IMR-90 (cell line): ENCODE results near the gene ITGA5. TPM values are rescaled to one million over a fixed set of nuclear protein-coding genes. Genes with fewer than 3 reads are reported as not detected.

Source experiments
- ATAC-seq: fragments of 200-7000 bp; cut with Tn5 transposase; 2 replicates; pipeline ENCODE4 v1.9.1; 2020; ENCODE audit warnings: low read depth, mild to moderate bottlenecking, moderate library complexity
- BruUV-seq: library from RNA; stranded (reverse); fragments of 400-500 nt; replicated peaks from 2 replicates; lab custom pipeline; 2021; lab: Mats Ljungman, UMichigan
- CTCF ChIA-PET: fragments of 300-600 bp; formaldehyde crosslinking; extraction: SDS; loops from one replicate; lab custom pipeline; 2021; ENCODE audit warnings: antibody characterized with exemption; lab: Yijun Ruan, JAX
- POLR2A ChIA-PET: fragments of 300-600 bp; sonication (Branson Sonifier 250); formaldehyde crosslinking; loops from one replicate; lab custom pipeline; 2022; ENCODE audit warnings: antibody characterized with exemption; ENCODE audit not compliant: unreplicated experiment; lab: Charles Lee
- DNase-seq: peaks from one replicate; pipeline ENCODE4 v3.0.0; 2013
- H2AFZ ChIP-seq: replicated peaks from 2 replicates; pipeline ENCODE3; 2013; ENCODE audit warnings: low read length, mild to moderate bottlenecking; ENCODE audit not compliant: poor library complexity
- H2AK5ac ChIP-seq: 2 replicates; pipeline ENCODE4 v1.6.1; 2013; ENCODE audit warnings: low read depth, low read length, inconsistent platforms
- H2AK9ac ChIP-seq: replicated peaks from 2 replicates; pipeline ENCODE3; 2013; ENCODE audit warnings: mild to moderate bottlenecking, low read depth, low read length, moderate library complexity; ENCODE audit not compliant: poor library complexity
- H2BK120ac ChIP-seq: 2 replicates; pipeline ENCODE4 v1.6.1; 2013; ENCODE audit warnings: low read depth, low read length, inconsistent platforms
- H2BK15ac ChIP-seq: 3 replicates; pipeline ENCODE4 v1.6.1; 2013; ENCODE audit warnings: low read depth, low read length, inconsistent platforms
- H2BK20ac ChIP-seq: 2 replicates; pipeline ENCODE4 v1.6.1; 2013; ENCODE audit warnings: low read depth, mild to moderate bottlenecking, inconsistent platforms, low read length, moderate library complexity
- H2BK5ac ChIP-seq: 2 replicates; pipeline ENCODE4 v1.6.1; 2013; ENCODE audit warnings: mild to moderate bottlenecking, low read depth, low read length, inconsistent platforms; ENCODE audit not compliant: poor library complexity, severe bottlenecking
- H3K14ac ChIP-seq: replicated peaks from 2 replicates; pipeline ENCODE4 v1.6.1; 2013; ENCODE audit warnings: low read depth, low read length, inconsistent platforms
- H3K18ac ChIP-seq: 2 replicates; pipeline ENCODE4 v1.6.1; 2013; ENCODE audit warnings: low read depth, low read length, control low read depth
- H3K23ac ChIP-seq: 2 replicates; pipeline ENCODE4 v1.6.1; 2013; ENCODE audit warnings: low read depth, low read length, inconsistent platforms
- H3K27ac ChIP-seq: 2 replicates; pipeline ENCODE4 v1.5.1; 2013; ENCODE audit warnings: mild to moderate bottlenecking, control low read depth, low read length; ENCODE audit not compliant: insufficient read depth
- H3K27me3 ChIP-seq: 2 replicates; pipeline ENCODE4 v1.6.1; 2013; ENCODE audit warnings: low read length; ENCODE audit not compliant: control insufficient read depth, insufficient read depth
- H3K36me3 ChIP-seq: 2 replicates; pipeline ENCODE4 v1.6.1; 2013; ENCODE audit warnings: low read length, mixed read lengths; ENCODE audit not compliant: control insufficient read depth, insufficient read depth
- H3K4ac ChIP-seq: 2 replicates; pipeline ENCODE4 v1.6.1; 2013; ENCODE audit warnings: low read depth, low read length, inconsistent platforms
- H3K4me1 ChIP-seq: 2 replicates; pipeline ENCODE4 v1.6.1; 2013; ENCODE audit warnings: low read length, mixed read lengths; ENCODE audit not compliant: control insufficient read depth, insufficient read depth
- H3K4me2 ChIP-seq: 2 replicates; pipeline ENCODE4 v1.6.1; 2013; ENCODE audit warnings: low read depth, mild to moderate bottlenecking, control low read depth, low read length, moderate library complexity
- H3K4me3 ChIP-seq: 2 replicates; pipeline ENCODE4 v1.5.1; 2013; ENCODE audit warnings: low read depth, mild to moderate bottlenecking, control low read depth, low read length, moderate library complexity; ENCODE audit not compliant: insufficient read depth
- H3K56ac ChIP-seq: 2 replicates; pipeline ENCODE4 v1.6.1; 2013; ENCODE audit warnings: low read length, inconsistent platforms; ENCODE audit not compliant: insufficient read depth; ENCODE audit errors: extremely low read depth
- H3K79me1 ChIP-seq, 2 experiments: 2 replicates each; pipeline ENCODE4 v1.6.1; 2013; ENCODE audit warnings: low read length in 2 of 2, inconsistent platforms in 1 of 2, low read depth in 1 of 2
- H3K9ac ChIP-seq: 2 replicates; pipeline ENCODE4 v1.6.1; 2013; ENCODE audit warnings: low read depth, low read length, control low read depth
- H3K9me1 ChIP-seq: 2 replicates; pipeline ENCODE4 v1.6.1; 2013; ENCODE audit warnings: low read length, inconsistent platforms; ENCODE audit not compliant: insufficient read depth
- H3K9me3 ChIP-seq: 2 replicates; pipeline ENCODE4 v1.6.1; 2013; ENCODE audit warnings: low read length; ENCODE audit not compliant: control insufficient read depth, insufficient read depth
- H4K20me1 ChIP-seq: 2 replicates; pipeline ENCODE4 v1.6.1; 2013; ENCODE audit warnings: low read length, inconsistent platforms; ENCODE audit not compliant: insufficient read depth
- H4K5ac ChIP-seq: 2 replicates; pipeline ENCODE4 v1.6.1; 2013; ENCODE audit warnings: mild to moderate bottlenecking, low read depth, low read length, control low read depth
- H4K8ac ChIP-seq, 2 experiments: 2 replicates each; pipeline ENCODE4 v1.6.1; 2013; ENCODE audit warnings: low read depth in 2 of 2, low read length in 2 of 2, control low read depth in 1 of 2, inconsistent platforms in 1 of 2
- H4K91ac ChIP-seq: 2 replicates; pipeline ENCODE4 v1.6.1; 2013; ENCODE audit warnings: low read depth, low read length, inconsistent platforms; ENCODE audit not compliant: insufficient read depth
- BHLHE40 ChIP-seq: fragments of 150-350 bp; IDR thresholded peaks from 2 replicates; pipeline ENCODE4 v1.6.1; 2016; ENCODE audit warnings: mild to moderate bottlenecking, low read depth, low read length
- CEBPB ChIP-seq: IDR thresholded peaks from 2 replicates; pipeline ENCODE4 v1.6.1; 2012; ENCODE audit warnings: low read depth, low read length, improper control_type of control experiment
- CHD1 ChIP-seq: IDR thresholded peaks from 2 replicates; pipeline ENCODE4 v1.6.1; 2012; ENCODE audit warnings: low read depth, low read length, improper control_type of control experiment
- ELK1 ChIP-seq: fragments of 150-350 bp; IDR thresholded peaks from 2 replicates; pipeline ENCODE4 v1.6.1; 2016; ENCODE audit warnings: low read depth, mild to moderate bottlenecking, low read length, moderate library complexity, borderline replicate concordance
- FOS ChIP-seq: fragments of 150-350 bp; IDR thresholded peaks from 2 replicates; pipeline ENCODE4 v1.6.1; 2016; ENCODE audit warnings: low read depth, low read length
- MAFK ChIP-seq: IDR thresholded peaks from 2 replicates; pipeline ENCODE4 v1.6.1; 2012; ENCODE audit warnings: low read depth, low read length, improper control_type of control experiment
- MAZ ChIP-seq: IDR thresholded peaks from 2 replicates; pipeline ENCODE4 v1.6.1; 2012; ENCODE audit warnings: low read depth, mild to moderate bottlenecking, low read length, improper control_type of control experiment, moderate library complexity, borderline replicate concordance
- MXI1 ChIP-seq: IDR thresholded peaks from 2 replicates; pipeline ENCODE4 v1.6.1; 2012; ENCODE audit warnings: low read depth, mild to moderate bottlenecking, low read length, moderate library complexity, borderline replicate concordance
- NFE2L2 ChIP-seq: fragments of 150-350 bp; IDR thresholded peaks from 2 replicates; pipeline ENCODE4 v1.6.1; 2016; ENCODE audit warnings: low read depth, mild to moderate bottlenecking, low read length
- POLR2A ChIP-seq: IDR thresholded peaks from 2 replicates; pipeline ENCODE4 v1.6.1; 2012; ENCODE audit warnings: mild to moderate bottlenecking, low read depth, low read length
- RAD21 ChIP-seq: IDR thresholded peaks from 2 replicates; pipeline ENCODE4 v1.6.1; 2012; ENCODE audit warnings: low read length, improper control_type of control experiment
- RCOR1 ChIP-seq: IDR thresholded peaks from 2 replicates; pipeline ENCODE4 v1.6.1; 2012; ENCODE audit warnings: mild to moderate bottlenecking, low read length, improper control_type of control experiment; ENCODE audit not compliant: insufficient replicate concordance
- RFX5 ChIP-seq: IDR thresholded peaks from 2 replicates; pipeline ENCODE4 v1.8.0; 2012; ENCODE audit warnings: low read depth, mild to moderate bottlenecking, low read length, moderate library complexity
- SMC3 ChIP-seq: fragments of 150-350 bp; IDR thresholded peaks from 2 replicates; pipeline ENCODE4 v1.6.1; 2016; ENCODE audit warnings: low read depth, mild to moderate bottlenecking, antibody characterized with exemption, low read length, moderate library complexity
- WGBS, 2 experiments: methylation state at CpG; one replicate each; pipeline versions ENCODE4 v1.1.5 to v1.1.7; 2013; ENCODE audit warnings: missing lambda C conversion rate in 2 of 2; ENCODE audit not compliant: insufficient read length in 1 of 2; ENCODE audit errors: extremely low coverage in 2 of 2; 5-methylcytosine and 5-hydroxymethylcytosine counted together
- dilution Hi-C: fragments of 300-500 bp; cut with HindIII; formaldehyde crosslinking; loops from one replicate; pipeline ENCODE4 v1.14.3; 2018; ENCODE audit warnings: low sequenced_read_pairs; ENCODE audit not compliant: unreplicated experiment
- in situ Hi-C: fragments of 300-500 bp; cut with MboI; formaldehyde crosslinking; loops from 3 replicates; pipeline ENCODE4 v1.14.3; 2019; ENCODE audit warnings: low sequenced_read_pairs, inconsistent platforms, mixed read lengths
- intact Hi-C: fragments of 100-400 bp; cut with micrococcal nuclease; formaldehyde crosslinking; loops from 2 replicates; pipeline ENCODE4 v1.10.0; 2022
- polyA plus RNA-seq, 3 experiments: library from polyadenylated mRNA; depleted of rRNA; stranded (reverse); fragments of >200 nt; gene quantifications; 2 replicates each; pipeline ENCODE4 v1.2.3, GENCODE V29; 2012; ENCODE audit warnings: low replicate concordance in 1 of 3
- total RNA-seq: library from RNA; depleted of rRNA; stranded (reverse); fragments of >200 nt; gene quantifications from 2 replicates; pipeline ENCODE4 v1.2.3, GENCODE V29; 2012
- TF ChIP-seq, protein P1 (sequence below): fragments of 150-350 bp; IDR thresholded peaks from 2 replicates; pipeline ENCODE4 v1.6.1; 2017; ENCODE audit warnings: mild to moderate bottlenecking, antibody characterized with exemption, low read length, low read depth

The ITGA5 gene
- total and polyA plus RNA-seq, 2 of the 4 experiments (the other 2 are of a cell fraction): 159 to 259 TPM

- Histone ChIP-seq H3K23ac (no peak overlapping the region), H2BK5ac (no peak overlapping the region), H2AFZ (no peak overlapping the region), H3K18ac (no peak overlapping the region), H3K9me1 (no peaks in the 10 kb centered on the region; the same call in 1 of the 2 replicates), H3K4me3 (no peak overlapping the region), H2BK120ac (peak overlapping the region; percentile 17), H2AK5ac (0 out of 2 replicates have a peak overlapping the region, but pooled peaks have one; percentile 36), H3K36me3 (no peaks in the 10 kb centered on the region), H3K9ac (no peak overlapping the region), H4K20me1 (no peaks in the 10 kb centered on the region), H2BK20ac (no peak overlapping the region), H3K14ac (no peak overlapping the region), H4K8ac (no peak overlapping the region), H3K56ac (no peak overlapping the region), H2AK9ac (no peak overlapping the region), H3K9me3 (no peaks in the 10 kb centered on the region), H4K5ac (peak overlapping the region; percentile 2; the same call in 1 of the 2 replicates), H3K4me1 (peaks cover 13% of the 10 kb centered on the region), H3K27me3 (no peaks in the 10 kb centered on the region), H3K4ac (no peak overlapping the region; the same call in 1 of the 2 replicates), H2BK15ac (no peak overlapping the region), H4K91ac (no peak overlapping the region), H3K27ac (no peak overlapping the region), H3K79me1 (no peaks in the 10 kb centered on the region), H3K4me2 (no peak overlapping the region)
- WGBS, 2 experiments: 56% methylated on average over 5 of the region's 10 CpGs; no CpG with 5 or more reads in 1 of the 2 experiments
- BruUV-seq: no TSS peak
- DNase-seq (no peak), ATAC-seq (no peak)
- dilution Hi-C loops: no loop called here
- POLR2A ChIA-PET: no interaction called here
- intact Hi-C loops: no loop called here
- CTCF ChIA-PET: interaction anchor here (1.0 kb wide), 1 partner anchor 14 kb away, joined by 3 read pairs; no protein-coding TSS in a partner anchor
- in situ Hi-C loops: no loop called here
- no peak for TF ChIP-seq CEBPB
- TF ChIP-seq CHD1: no peak
- TF ChIP-seq SMC3: no peak
- TF ChIP-seq RCOR1: no peak
- TF ChIP-seq BHLHE40: no peak
- no peak for TF ChIP-seq POLR2A
- TF ChIP-seq FOS: no peak
- no peak for TF ChIP-seq RFX5
- TF ChIP-seq ELK1: no peak
- no peak for TF ChIP-seq RAD21
- no peak for TF ChIP-seq MAFK
- TF ChIP-seq, protein P1, sequence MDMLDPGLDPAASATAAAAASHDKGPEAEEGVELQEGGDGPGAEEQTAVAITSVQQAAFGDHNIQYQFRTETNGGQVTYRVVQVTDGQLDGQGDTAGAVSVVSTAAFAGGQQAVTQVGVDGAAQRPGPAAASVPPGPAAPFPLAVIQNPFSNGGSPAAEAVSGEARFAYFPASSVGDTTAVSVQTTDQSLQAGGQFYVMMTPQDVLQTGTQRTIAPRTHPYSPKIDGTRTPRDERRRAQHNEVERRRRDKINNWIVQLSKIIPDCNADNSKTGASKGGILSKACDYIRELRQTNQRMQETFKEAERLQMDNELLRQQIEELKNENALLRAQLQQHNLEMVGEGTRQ: no peak
- TF ChIP-seq MXI1: no peak
- no peak for TF ChIP-seq NFE2L2
- no peak for TF ChIP-seq MAZ
These were observed 33.7 kb downstream of the ITGA5 start for GRCh38 chr12:54385251-54385914.
